Endodermal cell (in vitro differentiated cells): ENCODE measurements around the gene RHOT2. TPM values are rescaled to one million over a fixed set of nuclear protein-coding genes. Genes with fewer than 3 reads are reported as not detected.

Experiments used
- DNase-seq: peaks from one replicate; pipeline ENCODE4 v3.0.0-alpha.2; 2017
- H3K27ac ChIP-seq: 2 replicates; pipeline ENCODE4 v1.5.1; 2013; ENCODE audit warnings: mild to moderate bottlenecking, low read depth, low read length, moderate library complexity
- H3K27me3 ChIP-seq: 2 replicates; pipeline ENCODE4 v1.6.1; 2013; ENCODE audit warnings: mild to moderate bottlenecking, low read length, moderate library complexity; ENCODE audit not compliant: insufficient read depth, control insufficient read depth, poor library complexity, severe bottlenecking
- H3K36me3 ChIP-seq: 2 replicates; pipeline ENCODE4 v1.7.0; 2013; ENCODE audit warnings: mild to moderate bottlenecking, low read length, moderate library complexity; ENCODE audit not compliant: control insufficient read depth, insufficient read depth
- H3K4me1 ChIP-seq: one replicate; pipeline ENCODE4 v1.7.0; 2013; ENCODE audit warnings: low read length; ENCODE audit not compliant: control insufficient read depth, insufficient read depth
- H3K4me3 ChIP-seq: 2 replicates; pipeline ENCODE4 v1.5.1; 2013; ENCODE audit warnings: mild to moderate bottlenecking, low read length, moderate library complexity
- H3K9ac ChIP-seq: 2 replicates; pipeline ENCODE4 v1.6.1; 2013; ENCODE audit warnings: mild to moderate bottlenecking, low read length, moderate library complexity; ENCODE audit not compliant: poor library complexity, severe bottlenecking; ENCODE audit errors: extremely low read depth
- H3K9me3 ChIP-seq: 2 replicates; pipeline ENCODE4 v1.6.1; 2013; ENCODE audit warnings: mild to moderate bottlenecking, low read length, moderate library complexity; ENCODE audit not compliant: control insufficient read depth
- H3K27ac Mint-ChIP-seq: 2 replicates; pipeline ENCODE4 v1.8.0; 2020; ENCODE audit warnings: mixed read lengths
- H3K27me3 Mint-ChIP-seq: 2 replicates; pipeline ENCODE4 v1.8.0; 2021; ENCODE audit warnings: mild to moderate bottlenecking, mixed read lengths; ENCODE audit not compliant: insufficient read depth
- H3K36me3 Mint-ChIP-seq: 2 replicates; pipeline ENCODE4 v1.8.0; 2020; ENCODE audit warnings: low read depth, mixed read lengths
- H3K4me1 Mint-ChIP-seq: 2 replicates; pipeline ENCODE4 v1.8.0; 2020; ENCODE audit warnings: mixed read lengths
- H3K4me3 Mint-ChIP-seq: 2 replicates; pipeline ENCODE4 v1.8.0; 2020; ENCODE audit warnings: mild to moderate bottlenecking, moderate library complexity, mixed read lengths
- H3K9me3 Mint-ChIP-seq: 2 replicates; pipeline ENCODE4 v1.8.0; 2020; ENCODE audit warnings: mild to moderate bottlenecking, mixed read lengths
- WGBS, 2 experiments: methylation state at CpG; one replicate each; pipeline versions ENCODE4 v1.1.5 to v1.1.7; 2013; ENCODE audit warnings: missing lambda C conversion rate in 2 of 2, mixed read lengths in 1 of 2; ENCODE audit not compliant: insufficient coverage in 1 of 2, insufficient read length in 1 of 2; 5-methylcytosine and 5-hydroxymethylcytosine counted together
- total RNA-seq, 2 donors: library from RNA; stranded (reverse); fragmentation: NEBNext Ultra II Directional in 1 of 2; extraction: Animal tissue kit (Norgen Biotek cat#: 25700) in 1 of 2; gene quantifications; 2 replicates in 1 of 2; 3 replicates in 1 of 2; pipeline ENCODE4 v1.2.1, GENCODE V29; 2021
- TF ChIP-seq, protein P1 (sequence below): fragments of 200-600 bp; sonication (generic); conservative IDR thresholded peaks from 2 replicates; pipeline ENCODE4 v1.5.0; 2021; ENCODE audit warnings: antibody characterized with exemption, mild to moderate bottlenecking

The RHOT2 gene
- total RNA-seq, 2 donors from 2014 or later: 180 to 193 TPM

GRCh38 chr16:620700-621525, 47.0 kb upstream of the RHOT2 start:
- peak overlapping the region; percentile 38 for H3K27ac ChIP-seq
- WGBS, 2 experiments: 95 to 98% methylated on average over 20 to 35 of the region's 41 CpGs
- Mint-ChIP-seq H3K9me3 (no peaks in the 10 kb centered on the region), H3K4me3 (no peak overlapping the region), H3K4me1 (peaks cover 10% of the 10 kb centered on the region), H3K36me3 (no peaks in the 10 kb centered on the region), H3K27me3 (no peaks in the 10 kb centered on the region), H3K27ac (no peak overlapping the region)
- DNase-seq: no peak
- no peaks in the 10 kb centered on the region for H3K27me3 ChIP-seq
- no peaks in the 10 kb centered on the region for H3K36me3 ChIP-seq
- no peak overlapping the region for H3K4me3 ChIP-seq
- H3K9ac ChIP-seq: no peak overlapping the region
- H3K4me1 ChIP-seq: no peaks in the 10 kb centered on the region
- TF ChIP-seq, protein P1, sequence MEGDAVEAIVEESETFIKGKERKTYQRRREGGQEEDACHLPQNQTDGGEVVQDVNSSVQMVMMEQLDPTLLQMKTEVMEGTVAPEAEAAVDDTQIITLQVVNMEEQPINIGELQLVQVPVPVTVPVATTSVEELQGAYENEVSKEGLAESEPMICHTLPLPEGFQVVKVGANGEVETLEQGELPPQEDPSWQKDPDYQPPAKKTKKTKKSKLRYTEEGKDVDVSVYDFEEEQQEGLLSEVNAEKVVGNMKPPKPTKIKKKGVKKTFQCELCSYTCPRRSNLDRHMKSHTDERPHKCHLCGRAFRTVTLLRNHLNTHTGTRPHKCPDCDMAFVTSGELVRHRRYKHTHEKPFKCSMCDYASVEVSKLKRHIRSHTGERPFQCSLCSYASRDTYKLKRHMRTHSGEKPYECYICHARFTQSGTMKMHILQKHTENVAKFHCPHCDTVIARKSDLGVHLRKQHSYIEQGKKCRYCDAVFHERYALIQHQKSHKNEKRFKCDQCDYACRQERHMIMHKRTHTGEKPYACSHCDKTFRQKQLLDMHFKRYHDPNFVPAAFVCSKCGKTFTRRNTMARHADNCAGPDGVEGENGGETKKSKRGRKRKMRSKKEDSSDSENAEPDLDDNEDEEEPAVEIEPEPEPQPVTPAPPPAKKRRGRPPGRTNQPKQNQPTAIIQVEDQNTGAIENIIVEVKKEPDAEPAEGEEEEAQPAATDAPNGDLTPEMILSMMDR: no peak
- H3K9me3 ChIP-seq: no peaks in the 10 kb centered on the region

GRCh38 chr16:621526-622105, 46.3 kb upstream of the RHOT2 start:
- H3K27ac ChIP-seq: peak overlapping the region; percentile 38
- no peak for DNase-seq
- no peak overlapping the region for H3K4me3 ChIP-seq
- Mint-ChIP-seq H3K9me3 (no peaks in the 10 kb centered on the region), H3K27me3 (no peaks in the 10 kb centered on the region), H3K4me1 (peaks cover 10% of the 10 kb centered on the region), H3K4me3 (no peak overlapping the region), H3K36me3 (peaks cover 4% of the 10 kb centered on the region), H3K27ac (peak overlapping the region; percentile 48)
- H3K27me3 ChIP-seq: no peaks in the 10 kb centered on the region
- no peak overlapping the region for H3K9ac ChIP-seq
- H3K9me3 ChIP-seq: no peaks in the 10 kb centered on the region
- H3K4me1 ChIP-seq: no peaks in the 10 kb centered on the region
- no peaks in the 10 kb centered on the region for H3K36me3 ChIP-seq
- TF ChIP-seq, protein P1: no peak
- 90 to 93% methylated on average over 14 to 21 of the region's 21 CpGs for WGBS, 2 experiments

DNA sequence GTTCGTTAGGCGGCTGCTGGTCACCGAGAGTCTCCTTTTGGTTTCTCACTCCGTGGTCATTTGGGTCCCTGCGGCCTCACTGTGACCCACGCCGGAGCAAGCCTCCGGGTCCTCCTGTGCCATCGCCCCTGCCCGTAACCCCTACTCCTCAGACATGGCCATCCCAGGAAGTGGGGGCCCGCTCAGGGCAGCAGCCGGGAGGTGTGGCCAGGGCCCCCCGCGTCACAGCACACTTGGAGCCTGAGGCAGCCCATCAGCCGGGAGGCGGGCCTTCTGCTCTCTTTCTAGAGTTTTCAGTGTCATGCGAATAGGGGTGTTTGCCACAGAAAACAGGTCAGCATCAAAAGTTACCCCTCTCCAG, 45.0 kb upstream of the RHOT2 start:
- peaks cover 10% of the 10 kb centered on the region for H3K4me1 Mint-ChIP-seq
- H3K36me3 Mint-ChIP-seq: peaks cover 10% of the 10 kb centered on the region
- WGBS, 2 experiments: 91 to 97% methylated on average over 16 to 17 of the region's 17 CpGs
- no peak for DNase-seq
- TF ChIP-seq, protein P1: no peak
- no peak overlapping the region for H3K4me3 Mint-ChIP-seq
- Histone ChIP-seq H3K36me3 (no peaks in the 10 kb centered on the region), H3K4me3 (no peak overlapping the region), H3K9ac (no peak overlapping the region), H3K4me1 (no peaks in the 10 kb centered on the region), H3K9me3 (no peaks in the 10 kb centered on the region), H3K27me3 (no peaks in the 10 kb centered on the region), H3K27ac (no peak overlapping the region)
- H3K27ac Mint-ChIP-seq: no peak overlapping the region
- no peaks in the 10 kb centered on the region for H3K9me3 Mint-ChIP-seq
- no peaks in the 10 kb centered on the region for H3K27me3 Mint-ChIP-seq
